Fibroblast of lung (primary cell): ENCODE measurements around the gene TMEM259.

Experiments
- EZH2 ChIP-seq: IDR thresholded peaks from 2 replicates; pipeline ENCODE4 v1.5.1; 2012; ENCODE audit warnings: low read length, control low read depth, mild to moderate bottlenecking; ENCODE audit errors: missing control alignments
- TF ChIP-seq, protein P1 (sequence below), 2 donors: IDR thresholded peaks in 1 of 2; conservative IDR thresholded peaks in 1 of 2; 1 replicate in 1 of 2; 2 replicates in 1 of 2; pipeline ENCODE4 v1.5.1; 2011 to 2012; ENCODE audit warnings: low read length in 2 of 2, control low read depth in 1 of 2, inconsistent platforms in 1 of 2, low read depth in 1 of 2, mild to moderate bottlenecking in 1 of 2

DNA sequence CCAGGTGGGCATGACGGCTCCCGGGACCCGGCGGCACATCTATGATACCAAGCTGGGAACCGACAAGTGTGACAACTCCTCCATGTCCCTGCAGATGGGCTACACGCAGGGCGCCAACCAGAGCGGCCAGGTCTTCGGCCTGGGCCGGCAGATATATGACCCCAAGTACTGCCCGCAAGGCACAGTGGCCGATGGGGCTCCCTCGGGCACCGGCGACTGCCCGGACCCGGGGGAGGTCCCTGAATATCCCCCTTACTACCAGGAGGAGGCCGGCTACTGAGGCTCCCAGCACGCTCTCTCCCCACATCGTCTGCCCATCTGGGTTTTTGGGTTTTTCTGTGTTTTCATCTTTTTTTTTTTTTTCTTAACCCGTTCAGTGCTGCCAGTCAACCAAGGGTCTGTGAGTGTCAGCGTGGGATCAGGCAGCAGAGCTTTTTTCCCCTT is 16.7 kb upstream of the TMEM259 start:
- TF ChIP-seq, protein P1, sequence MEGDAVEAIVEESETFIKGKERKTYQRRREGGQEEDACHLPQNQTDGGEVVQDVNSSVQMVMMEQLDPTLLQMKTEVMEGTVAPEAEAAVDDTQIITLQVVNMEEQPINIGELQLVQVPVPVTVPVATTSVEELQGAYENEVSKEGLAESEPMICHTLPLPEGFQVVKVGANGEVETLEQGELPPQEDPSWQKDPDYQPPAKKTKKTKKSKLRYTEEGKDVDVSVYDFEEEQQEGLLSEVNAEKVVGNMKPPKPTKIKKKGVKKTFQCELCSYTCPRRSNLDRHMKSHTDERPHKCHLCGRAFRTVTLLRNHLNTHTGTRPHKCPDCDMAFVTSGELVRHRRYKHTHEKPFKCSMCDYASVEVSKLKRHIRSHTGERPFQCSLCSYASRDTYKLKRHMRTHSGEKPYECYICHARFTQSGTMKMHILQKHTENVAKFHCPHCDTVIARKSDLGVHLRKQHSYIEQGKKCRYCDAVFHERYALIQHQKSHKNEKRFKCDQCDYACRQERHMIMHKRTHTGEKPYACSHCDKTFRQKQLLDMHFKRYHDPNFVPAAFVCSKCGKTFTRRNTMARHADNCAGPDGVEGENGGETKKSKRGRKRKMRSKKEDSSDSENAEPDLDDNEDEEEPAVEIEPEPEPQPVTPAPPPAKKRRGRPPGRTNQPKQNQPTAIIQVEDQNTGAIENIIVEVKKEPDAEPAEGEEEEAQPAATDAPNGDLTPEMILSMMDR (conservative IDR thresholded peaks at IDR 0.05 in 1 of 2, IDR thresholded peaks at IDR 0.05 in 1 of 2; ENCODE audit: low read depth in 1 of 2, low read length in 2 of 2) = no peak
- no peak for TF ChIP-seq EZH2
